Chondrocyte (in vitro differentiated cells): ENCODE results near the gene CASP4. TPM values are rescaled to one million over a fixed set of nuclear protein-coding genes. Genes with fewer than 3 reads are reported as not detected.
"Not testable (repeated sequence)": the region's sequence is repeated elsewhere in the genome, so short reads cannot be mapped to it uniquely, and the experiment has no call there.

Source experiments
- DNase-seq: peaks from one replicate; pipeline ENCODE4 v3.0.0; 2021; ENCODE audit warnings: mixed read lengths, low spot score
- H3K27ac Mint-ChIP-seq: one replicate; pipeline ENCODE4 v1.8.0; 2021; ENCODE audit warnings: mild to moderate bottlenecking, moderate library complexity, mixed read lengths; ENCODE audit not compliant: unreplicated experiment
- H3K27me3 Mint-ChIP-seq: 2 replicates; pipeline ENCODE4 v1.8.0; 2021; ENCODE audit warnings: low read depth, mixed read lengths
- H3K36me3 Mint-ChIP-seq: 2 replicates; pipeline ENCODE4 v1.8.0; 2021; ENCODE audit warnings: low read depth, mixed read lengths
- H3K4me1 Mint-ChIP-seq: 2 replicates; pipeline ENCODE4 v1.8.0; 2021; ENCODE audit warnings: low read depth, mild to moderate bottlenecking, mixed read lengths
- H3K4me3 Mint-ChIP-seq: one replicate; pipeline ENCODE4 v1.8.0; 2021; ENCODE audit warnings: mild to moderate bottlenecking, moderate library complexity, mixed read lengths; ENCODE audit not compliant: unreplicated experiment
- H3K9me3 Mint-ChIP-seq: 2 replicates; pipeline ENCODE4 v1.8.0; 2021; ENCODE audit warnings: low read depth, mixed read lengths
- total RNA-seq: library from RNA; stranded (reverse); gene quantifications from 3 replicates; pipeline ENCODE4 v1.2.1, GENCODE V29; 2021
- TF ChIP-seq, protein P1 (sequence below): fragments of 200-600 bp; sonication (generic); IDR thresholded peaks from 2 replicates; pipeline ENCODE4 v1.5.0; 2021; ENCODE audit warnings: antibody characterized with exemption, mild to moderate bottlenecking, moderate library complexity

The CASP4 gene
- total RNA-seq, 1 donor from 2014 or later = 1.2 TPM

DNA sequence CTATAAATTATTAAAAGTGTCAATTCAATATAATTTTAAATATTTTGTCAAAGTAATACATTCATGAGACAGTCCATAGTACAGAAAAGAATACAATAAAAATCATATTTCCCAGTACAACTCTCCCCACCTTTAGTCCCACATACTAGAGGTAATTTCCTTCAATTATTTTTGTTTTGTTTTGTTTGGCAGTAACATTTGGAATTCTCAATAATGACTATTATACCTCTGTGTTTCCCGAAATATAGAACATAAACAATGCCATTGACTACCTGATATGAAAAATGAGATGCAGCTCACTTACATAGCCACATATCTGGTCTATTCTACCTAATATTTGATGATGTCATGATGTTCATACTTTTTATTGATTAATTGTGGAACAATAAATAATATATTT, 24.4 kb upstream of the CASP4 start:
- Mint-ChIP-seq H3K4me1 (no peaks in the 10 kb centered on the region), H3K27me3 (peaks cover 2% of the 10 kb centered on the region), H3K4me3 (no peak overlapping the region), H3K27ac (no peak overlapping the region), H3K36me3 (peaks cover 6% of the 10 kb centered on the region), H3K9me3 (peaks cover 12% of the 10 kb centered on the region)
- no peak for DNase-seq
- TF ChIP-seq, protein P1, sequence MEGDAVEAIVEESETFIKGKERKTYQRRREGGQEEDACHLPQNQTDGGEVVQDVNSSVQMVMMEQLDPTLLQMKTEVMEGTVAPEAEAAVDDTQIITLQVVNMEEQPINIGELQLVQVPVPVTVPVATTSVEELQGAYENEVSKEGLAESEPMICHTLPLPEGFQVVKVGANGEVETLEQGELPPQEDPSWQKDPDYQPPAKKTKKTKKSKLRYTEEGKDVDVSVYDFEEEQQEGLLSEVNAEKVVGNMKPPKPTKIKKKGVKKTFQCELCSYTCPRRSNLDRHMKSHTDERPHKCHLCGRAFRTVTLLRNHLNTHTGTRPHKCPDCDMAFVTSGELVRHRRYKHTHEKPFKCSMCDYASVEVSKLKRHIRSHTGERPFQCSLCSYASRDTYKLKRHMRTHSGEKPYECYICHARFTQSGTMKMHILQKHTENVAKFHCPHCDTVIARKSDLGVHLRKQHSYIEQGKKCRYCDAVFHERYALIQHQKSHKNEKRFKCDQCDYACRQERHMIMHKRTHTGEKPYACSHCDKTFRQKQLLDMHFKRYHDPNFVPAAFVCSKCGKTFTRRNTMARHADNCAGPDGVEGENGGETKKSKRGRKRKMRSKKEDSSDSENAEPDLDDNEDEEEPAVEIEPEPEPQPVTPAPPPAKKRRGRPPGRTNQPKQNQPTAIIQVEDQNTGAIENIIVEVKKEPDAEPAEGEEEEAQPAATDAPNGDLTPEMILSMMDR = no peak

DNA sequence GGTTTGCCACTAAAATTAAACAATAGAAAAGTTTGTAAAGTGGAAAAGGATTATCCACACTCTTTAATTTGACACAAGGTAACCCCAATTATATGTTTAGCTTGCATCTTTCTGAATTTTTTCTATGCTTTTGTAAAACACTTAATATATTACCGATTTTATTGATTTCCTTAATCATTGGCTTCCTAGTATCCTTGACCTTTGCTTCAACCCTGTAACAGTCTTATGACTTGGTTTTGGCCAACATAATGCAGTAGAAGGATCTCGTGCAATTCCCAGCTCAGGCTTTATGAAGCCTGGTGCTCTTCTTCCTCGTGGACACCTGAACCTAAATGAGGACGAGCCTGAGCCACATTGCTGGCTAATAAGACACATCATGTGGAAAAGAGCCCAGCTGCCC, 23.6 kb upstream of the CASP4 start:
- H3K4me1 Mint-ChIP-seq = no peaks in the 10 kb centered on the region
- H3K36me3 Mint-ChIP-seq = peaks cover 6% of the 10 kb centered on the region
- TF ChIP-seq, protein P1 = no peak
- H3K4me3 Mint-ChIP-seq = no peak overlapping the region
- H3K27ac Mint-ChIP-seq = no peak overlapping the region
- peaks cover 17% of the 10 kb centered on the region for H3K9me3 Mint-ChIP-seq
- DNase-seq = no peak
- peaks cover 2% of the 10 kb centered on the region for H3K27me3 Mint-ChIP-seq

DNA sequence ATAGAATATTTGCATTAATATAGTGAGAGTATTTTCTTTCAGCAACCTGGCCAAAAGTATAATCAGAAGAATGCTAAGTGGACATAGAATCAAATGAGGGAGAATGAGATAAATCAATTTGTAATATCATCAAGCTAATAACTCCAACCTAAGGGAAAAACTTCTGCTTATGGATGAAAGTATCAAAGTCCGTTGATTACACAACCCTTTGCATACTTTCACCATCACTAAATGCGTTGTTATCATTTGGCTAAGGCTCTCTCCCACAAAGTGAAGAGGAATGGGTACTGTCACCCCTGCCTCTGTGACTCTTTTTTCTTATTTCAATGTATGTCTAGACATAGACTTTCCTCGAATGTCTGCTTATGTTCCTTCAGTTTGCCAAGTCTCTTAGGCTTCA, 16.4 kb upstream of the CASP4 start:
- H3K9me3 Mint-ChIP-seq = peaks cover 18% of the 10 kb centered on the region
- H3K36me3 Mint-ChIP-seq = peaks cover 6% of the 10 kb centered on the region
- TF ChIP-seq, protein P1 = no peak
- no peaks in the 10 kb centered on the region for H3K4me1 Mint-ChIP-seq
- no peak for DNase-seq
- no peak overlapping the region for H3K4me3 Mint-ChIP-seq
- no peaks in the 10 kb centered on the region for H3K27me3 Mint-ChIP-seq
- H3K27ac Mint-ChIP-seq = no peak overlapping the region

DNA sequence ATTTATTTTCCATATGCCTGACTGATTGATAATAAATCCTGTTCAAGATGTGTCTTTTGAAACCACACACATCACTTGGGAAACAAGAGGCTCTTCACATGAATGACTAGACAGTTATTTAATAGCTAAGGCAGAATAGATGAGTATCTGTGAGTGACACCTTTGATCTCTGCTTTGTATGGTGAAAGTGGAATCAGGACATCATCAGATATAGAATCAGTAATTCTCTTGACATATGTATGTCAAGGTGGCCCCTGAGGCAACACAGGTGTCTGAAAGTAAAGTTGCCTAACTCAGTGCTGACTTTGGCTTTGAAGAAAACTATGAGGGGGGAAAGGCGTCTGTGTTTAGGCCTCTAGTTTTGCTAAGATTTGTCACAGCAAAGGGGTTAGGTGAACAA, 11.5 kb upstream of the CASP4 start:
- no peaks in the 10 kb centered on the region for H3K36me3 Mint-ChIP-seq
- no peaks in the 10 kb centered on the region for H3K27me3 Mint-ChIP-seq
- H3K27ac Mint-ChIP-seq = no peak overlapping the region

DNA sequence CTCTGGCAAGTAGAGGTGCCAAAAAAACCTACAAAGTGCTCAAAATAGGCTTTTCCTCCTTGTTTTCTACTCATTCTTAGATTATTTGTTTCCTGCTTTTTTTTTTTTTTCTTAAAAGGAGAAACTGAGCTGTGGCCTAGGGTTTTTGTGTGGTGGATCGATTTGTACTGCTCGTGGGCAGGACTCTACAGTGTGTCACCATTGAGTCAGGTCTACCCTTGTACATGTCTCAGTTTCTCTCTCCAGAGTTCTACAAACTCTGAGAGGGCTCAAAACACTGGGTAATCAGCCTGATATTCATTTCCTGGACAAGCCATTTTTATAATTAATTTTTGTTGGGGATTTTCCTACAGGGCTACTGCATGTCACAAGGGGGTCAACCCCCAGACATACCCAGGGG, 5.2 kb upstream of the CASP4 start:
- H3K27ac Mint-ChIP-seq = no peak overlapping the region
- H3K4me3 Mint-ChIP-seq = no peak overlapping the region
- peaks cover 39% of the 10 kb centered on the region for H3K9me3 Mint-ChIP-seq
- no peaks in the 10 kb centered on the region for H3K36me3 Mint-ChIP-seq
- H3K4me1 Mint-ChIP-seq = peaks cover 4% of the 10 kb centered on the region
- H3K27me3 Mint-ChIP-seq = no peaks in the 10 kb centered on the region
- TF ChIP-seq, protein P1 = no peak
- no peak for DNase-seq

More for the DNA sequence above, 11.5 kb upstream of the CASP4 start:
- TF ChIP-seq, protein P1 = no peak
- Mint-ChIP-seq H3K4me1 (no peaks in the 10 kb centered on the region), H3K9me3 (peaks cover 6% of the 10 kb centered on the region), H3K4me3 (no peak overlapping the region)
- no peak for DNase-seq

DNA sequence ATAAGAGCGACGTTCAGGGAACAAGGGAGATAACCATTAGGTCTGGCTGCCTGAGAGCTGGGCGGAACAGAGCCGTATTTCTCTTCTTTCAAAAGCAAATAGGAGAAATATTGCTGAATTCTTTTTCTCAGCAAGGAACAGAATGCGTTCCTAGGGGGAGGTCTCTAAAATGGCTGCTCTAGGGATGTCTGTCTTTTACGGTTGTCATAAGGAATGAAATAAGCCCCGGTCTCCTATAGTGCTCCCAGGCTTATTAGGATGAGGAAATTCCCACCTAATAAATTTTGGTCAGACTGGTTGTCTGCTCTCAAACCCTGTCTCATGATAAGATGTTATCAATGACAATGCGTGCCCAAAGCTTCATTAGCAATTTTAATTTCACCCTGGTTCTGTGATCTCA, 4.5 kb upstream of the CASP4 start:
- H3K4me3 Mint-ChIP-seq, DNase-seq, H3K27me3 Mint-ChIP-seq, H3K36me3 Mint-ChIP-seq, H3K27ac Mint-ChIP-seq: not testable (repeated sequence)
- H3K4me1 Mint-ChIP-seq = peaks cover 10% of the 10 kb centered on the region
- peaks cover 39% of the 10 kb centered on the region for H3K9me3 Mint-ChIP-seq
